SK-N-SH (cell line): Measurements from ENCODE around the gene N4BP2L2. TPM values are rescaled to one million over a fixed set of nuclear protein-coding genes. Genes with fewer than 3 reads are reported as not detected.

ENCODE experiments used
- CTCF ChIA-PET: fragments of 300-600, 350-600 bp; formaldehyde crosslinking; extraction: SDS; loops from one replicate; lab custom pipeline; 2021; lab: Yijun Ruan, JAX
- POLR2A ChIA-PET: fragments of 350-600 bp; sonication (Branson Sonifier 250); formaldehyde crosslinking; extraction: SDS; loops from one replicate; lab custom pipeline; 2020; ENCODE audit warnings: antibody characterized with exemption, inconsistent platforms; lab: Yijun Ruan, JAX
- DNase-seq: peaks from one replicate; pipeline ENCODE4 v3.0.0; 2012
- H2AFZ ChIP-seq: fragments of 200-600 bp; sonication (generic); 2 replicates; pipeline ENCODE4 v1.8.1; 2016; ENCODE audit warnings: antibody characterized with exemption, mild to moderate bottlenecking, low read depth
- H3F3A ChIP-seq: fragments of 200-600 bp; sonication (generic); replicated peaks from 2 replicates; pipeline ENCODE3; 2016; ENCODE audit warnings: antibody characterized with exemption, mild to moderate bottlenecking; ENCODE audit not compliant: insufficient read depth
- H3K27ac ChIP-seq, 2 experiments: fragments of 200-500 bp in 1 of 2; fragments of 200-600 bp in 1 of 2; sonication (Bioruptor generic) in 1 of 2; sonication (generic), shearing (Covaris generic) in 1 of 2; 2 replicates each; pipeline versions ENCODE4 v1.5.1 to v1.6.1; 2014 to 2016; ENCODE audit warnings: low read depth in 2 of 2, inconsistent platforms in 1 of 2, low read length in 1 of 2, mild to moderate bottlenecking in 1 of 2, mixed read lengths in 1 of 2
- H3K27me3 ChIP-seq: fragments of 200-600 bp; sonication (generic), shearing (Covaris generic); 2 replicates; pipeline ENCODE4 v1.6.1; 2016; ENCODE audit warnings: mixed run types; ENCODE audit not compliant: insufficient read depth
- H3K36me3 ChIP-seq, 2 experiments: fragments of 200-500 bp in 1 of 2; fragments of 200-600 bp in 1 of 2; sonication (Bioruptor generic) in 1 of 2; sonication (generic) in 1 of 2; replicated peaks in 1 of 2; 2 replicates each; pipeline versions ENCODE3 to v1.5.1; 2014 to 2016; ENCODE audit warnings: low read length in 1 of 2, mild to moderate bottlenecking in 1 of 2; ENCODE audit not compliant: insufficient read depth in 2 of 2, control insufficient read depth in 1 of 2
- H3K4me1 ChIP-seq, 2 experiments: fragments of 200-500 bp in 1 of 2; fragments of 200-600 bp in 1 of 2; sonication (Bioruptor generic) in 1 of 2; sonication (generic), shearing (Covaris generic) in 1 of 2; 2 replicates each; pipeline versions ENCODE4 v1.5.1 to v1.6.1; 2014 to 2016; ENCODE audit warnings: low read depth in 1 of 2, low read length in 1 of 2, mixed run types in 1 of 2; ENCODE audit not compliant: insufficient read depth in 2 of 2, control insufficient read depth in 1 of 2
- H3K4me2 ChIP-seq: fragments of 200-600 bp; sonication (generic), shearing (Covaris generic); 2 replicates; pipeline ENCODE4 v1.6.1; 2017; ENCODE audit warnings: mixed run types
- H3K4me3 ChIP-seq, 2 experiments: fragments of 200-500 bp in 1 of 2; fragments of 200-600 bp in 1 of 2; sonication (Bioruptor generic) in 1 of 2; sonication (generic), shearing (Covaris generic) in 1 of 2; 2 replicates each; pipeline versions ENCODE4 v1.5.1 to v1.8.1; 2014 to 2016; ENCODE audit warnings: low read depth in 2 of 2, inconsistent platforms in 1 of 2, low read length in 1 of 2, mild to moderate bottlenecking in 1 of 2, mixed read lengths in 1 of 2, moderate library complexity in 1 of 2
- H3K79me2 ChIP-seq: fragments of 200-600 bp; sonication (generic); 2 replicates; pipeline ENCODE4 v1.8.1; 2017; ENCODE audit warnings: mild to moderate bottlenecking; ENCODE audit not compliant: insufficient read depth
- H3K9ac ChIP-seq: fragments of 200-600 bp; sonication (generic); 2 replicates; pipeline ENCODE4 v1.6.1; 2017; ENCODE audit warnings: mixed run types
- H3K9me2 ChIP-seq: fragments of 200-600 bp; sonication (generic); 2 replicates; pipeline ENCODE4 v1.6.1; 2017; ENCODE audit warnings: mixed run types
- H3K9me3 ChIP-seq: fragments of 200-600 bp; sonication (generic); 2 replicates; pipeline ENCODE4 v1.6.1; 2017; ENCODE audit warnings: mixed run types, mild to moderate bottlenecking, moderate library complexity
- H4K20me1 ChIP-seq: fragments of 200-600 bp; sonication (generic); 2 replicates; pipeline ENCODE4 v1.6.1; 2017; ENCODE audit warnings: mild to moderate bottlenecking, mixed run types; ENCODE audit not compliant: insufficient read depth
- ELF1 ChIP-seq: IDR thresholded peaks from 2 replicates; pipeline ENCODE4 v1.4.0; 2012
- EZH2phosphoT487 ChIP-seq: fragments of 200-600 bp; sonication (generic); IDR thresholded peaks from 2 replicates; pipeline ENCODE4 v1.6.1; 2017; ENCODE audit warnings: low read depth, mixed run types, mild to moderate bottlenecking, antibody characterized with exemption, moderate library complexity, borderline replicate concordance
- FOXJ3 ChIP-seq: sonication (generic); formaldehyde crosslinking; IDR thresholded peaks from 2 replicates; pipeline ENCODE4 v1.5.1; 2020; ENCODE audit warnings: mild to moderate bottlenecking, missing genetic modification reagents
- FOXM1 ChIP-seq: IDR thresholded peaks from 2 replicates; pipeline ENCODE4 v1.4.0; 2012; ENCODE audit warnings: low read depth, mild to moderate bottlenecking
- GABPA ChIP-seq: IDR thresholded peaks from 2 replicates; pipeline ENCODE4 v1.4.0; 2012; ENCODE audit warnings: low read depth, mild to moderate bottlenecking
- IRF3 ChIP-seq: fragments of 150-350 bp; IDR thresholded peaks from 2 replicates; pipeline ENCODE4 v1.6.1; 2016; ENCODE audit warnings: mild to moderate bottlenecking, low read depth, low read length
- NFIC ChIP-seq: IDR thresholded peaks from 2 replicates; pipeline ENCODE4 v1.4.0; 2012; ENCODE audit warnings: borderline replicate concordance
- RAD21 ChIP-seq: IDR thresholded peaks from 2 replicates; pipeline ENCODE4 v1.6.1; 2012; ENCODE audit warnings: mild to moderate bottlenecking, low read length
- RFX5 ChIP-seq: IDR thresholded peaks from 2 replicates; pipeline ENCODE4 v1.6.1; 2012; ENCODE audit warnings: mild to moderate bottlenecking, improper control_type of control experiment, low read length
- RXRA ChIP-seq: IDR thresholded peaks from 2 replicates; pipeline ENCODE4 v1.4.0; 2012; ENCODE audit warnings: low read depth, mild to moderate bottlenecking, borderline replicate concordance
- SMC3 ChIP-seq: IDR thresholded peaks from 2 replicates; pipeline ENCODE4 v1.6.1; 2012; ENCODE audit warnings: low read depth, low read length, improper control_type of control experiment
- TCF12 ChIP-seq: IDR thresholded peaks from 2 replicates; pipeline ENCODE4 v1.4.0; 2012
- USF1 ChIP-seq: IDR thresholded peaks from 2 replicates; pipeline ENCODE4 v1.4.0; 2012; ENCODE audit warnings: low read depth, borderline replicate concordance
- YY1 ChIP-seq: IDR thresholded peaks from 2 replicates; pipeline ENCODE4 v1.4.0; 2012; ENCODE audit warnings: low read depth, mild to moderate bottlenecking
- ZBTB33 ChIP-seq: IDR thresholded peaks from 2 replicates; pipeline ENCODE4 v1.4.0; 2012; ENCODE audit warnings: low read depth, borderline replicate concordance
- WGBS: methylation state at CpG from one replicate; pipeline ENCODE4 v1.1.6; 2017; ENCODE audit warnings: low lambda C conversion rate; 5-methylcytosine and 5-hydroxymethylcytosine counted together
- polyA plus RNA-seq, 3 experiments: library from polyadenylated mRNA; depleted of rRNA; stranded (reverse); fragments of >200 nt; gene quantifications; 2 replicates each; pipeline ENCODE4 v1.2.3, GENCODE V29; 2012
- TF ChIP-seq, protein P1 (sequence below): IDR thresholded peaks from 2 replicates; pipeline ENCODE4; 2012
- TF ChIP-seq, protein P2 (sequence below): fragments of 150-350 bp; IDR thresholded peaks from 2 replicates; pipeline ENCODE4 v1.6.1; 2017; ENCODE audit warnings: antibody characterized with exemption, low read length, low read depth, borderline replicate concordance

The N4BP2L2 gene
- polyA plus RNA-seq, 1 of the 3 experiments (the other 2 are of a cell fraction): 16.0 TPM

DNA sequence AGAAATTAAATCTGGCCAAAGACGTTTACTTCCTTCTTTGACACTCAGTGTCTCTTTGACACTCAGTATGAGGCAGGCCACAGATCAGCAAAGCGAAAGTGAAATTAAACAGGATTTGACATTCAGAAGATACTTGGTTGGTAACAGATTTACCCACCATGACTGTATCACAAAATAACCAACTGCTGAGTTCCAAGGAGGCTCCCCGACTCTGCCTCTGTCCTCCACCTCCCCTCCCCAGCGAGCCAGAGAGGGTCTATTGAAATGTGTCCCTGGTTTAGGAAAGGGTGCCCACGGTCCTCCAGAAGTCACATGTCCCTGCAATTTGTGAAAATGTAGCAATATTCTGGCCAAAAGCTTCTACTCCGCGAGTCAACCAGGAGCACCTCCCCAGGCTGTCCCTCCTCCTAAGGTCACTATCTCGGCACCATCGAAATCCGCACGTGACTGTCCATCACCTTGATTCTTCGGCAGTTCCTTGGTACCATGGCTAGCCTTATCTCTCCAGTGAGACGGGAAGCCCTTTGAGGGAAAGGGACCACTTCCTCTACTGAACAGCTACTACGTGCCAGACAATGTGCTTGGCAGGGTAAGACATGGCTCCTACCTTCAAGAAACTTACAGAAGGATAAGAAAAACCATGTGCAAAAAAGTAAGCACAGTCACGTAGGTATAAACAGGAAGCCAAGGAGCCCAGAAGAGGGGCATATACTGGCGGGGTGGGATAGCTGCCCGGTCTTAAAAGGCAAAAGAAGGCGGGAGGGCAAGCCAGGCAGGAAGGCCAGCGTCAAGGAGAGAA, 112.2 kb downstream of the N4BP2L2 start:
- H3K9ac ChIP-seq: no peak overlapping the region
- H3K4me1 ChIP-seq: peaks cover 0 to 14% of the 10 kb centered on the region in 2 experiments; a peak in 2 of 4 replicates
- H3K4me2 ChIP-seq: peak overlapping the region; percentile 89
- no peaks in the 10 kb centered on the region for H4K20me1 ChIP-seq
- H3K27ac ChIP-seq: no peak overlapping the region
- DNase-seq: no peak
- peak overlapping the region; percentile 71 to 83 for H3K4me3 ChIP-seq
- peaks cover 0 to 3% of the 10 kb centered on the region in 2 experiments for H3K36me3 ChIP-seq
- CTCF ChIA-PET: interaction anchor here (0.8 kb wide), 1 partner anchor 16 kb away, joined by 4 read pairs; no protein-coding TSS in a partner anchor
- no peaks in the 10 kb centered on the region for H3K27me3 ChIP-seq
- H3K9me3 ChIP-seq: no peaks in the 10 kb centered on the region
- no peaks in the 10 kb centered on the region for H3F3A ChIP-seq
- POLR2A ChIA-PET: no interaction called here
- no peaks in the 10 kb centered on the region for H3K9me2 ChIP-seq
- no peaks in the 10 kb centered on the region for H3K79me2 ChIP-seq
- TF ChIP-seq GABPA (no peak), SMC3 (no peak), FOXJ3 (CRISPR knock-in tag) (no peak), RFX5 (no peak), YY1 (no peak), RXRA (no peak), IRF3 (no peak), EZH2phosphoT487 (no peak), ELF1 (no peak), TCF12 (no peak), NFIC (no peak), ZBTB33 (no peak), USF1 (no peak), FOXM1 (no peak), RAD21 (no peak)
- TF ChIP-seq, protein P1, sequence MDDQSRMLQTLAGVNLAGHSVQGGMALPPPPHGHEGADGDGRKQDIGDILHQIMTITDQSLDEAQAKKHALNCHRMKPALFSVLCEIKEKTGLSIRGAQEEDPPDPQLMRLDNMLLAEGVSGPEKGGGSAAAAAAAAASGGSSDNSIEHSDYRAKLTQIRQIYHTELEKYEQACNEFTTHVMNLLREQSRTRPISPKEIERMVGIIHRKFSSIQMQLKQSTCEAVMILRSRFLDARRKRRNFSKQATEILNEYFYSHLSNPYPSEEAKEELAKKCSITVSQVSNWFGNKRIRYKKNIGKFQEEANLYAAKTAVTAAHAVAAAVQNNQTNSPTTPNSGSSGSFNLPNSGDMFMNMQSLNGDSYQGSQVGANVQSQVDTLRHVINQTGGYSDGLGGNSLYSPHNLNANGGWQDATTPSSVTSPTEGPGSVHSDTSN: no peak
- TF ChIP-seq, protein P2, sequence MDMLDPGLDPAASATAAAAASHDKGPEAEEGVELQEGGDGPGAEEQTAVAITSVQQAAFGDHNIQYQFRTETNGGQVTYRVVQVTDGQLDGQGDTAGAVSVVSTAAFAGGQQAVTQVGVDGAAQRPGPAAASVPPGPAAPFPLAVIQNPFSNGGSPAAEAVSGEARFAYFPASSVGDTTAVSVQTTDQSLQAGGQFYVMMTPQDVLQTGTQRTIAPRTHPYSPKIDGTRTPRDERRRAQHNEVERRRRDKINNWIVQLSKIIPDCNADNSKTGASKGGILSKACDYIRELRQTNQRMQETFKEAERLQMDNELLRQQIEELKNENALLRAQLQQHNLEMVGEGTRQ: no peak
- WGBS: 90% methylated on average over 19 of the region's 19 CpGs
- no peak overlapping the region; the same call in 1 of the 2 replicates for H2AFZ ChIP-seq
